Fibroblast of villous mesenchyme (primary cell): ENCODE results near the gene OR6C76. TPM values are rescaled to one million over a fixed set of nuclear protein-coding genes. Genes with fewer than 3 reads are reported as not detected.
"Not testable (repeated sequence)": the region's sequence is repeated elsewhere in the genome, so short reads cannot be mapped to it uniquely, and the experiment has no call there.

Experiments used
- DNase-seq: peaks from one replicate; pipeline ENCODE4 v3.0.0-alpha.2; 2010; ENCODE audit warnings: low read depth
- H3K4me3 ChIP-seq: 2 replicates; pipeline ENCODE4 v1.5.1; 2011; ENCODE audit warnings: low read depth, mild to moderate bottlenecking, low read length
- total RNA-seq: library from RNA; depleted of rRNA; stranded (reverse); fragments of >200 nt; gene quantifications from 2 replicates; pipeline ENCODE4 v1.2.3, GENCODE V29; 2012
- TF ChIP-seq, protein P1 (sequence below): IDR thresholded peaks from 2 replicates; pipeline ENCODE4 v1.5.1; 2012; ENCODE audit warnings: low read depth, mild to moderate bottlenecking, low read length; ENCODE audit not compliant: insufficient read depth

OR6C76 gene
- total RNA-seq, result not detected in 2 replicates

DNA sequence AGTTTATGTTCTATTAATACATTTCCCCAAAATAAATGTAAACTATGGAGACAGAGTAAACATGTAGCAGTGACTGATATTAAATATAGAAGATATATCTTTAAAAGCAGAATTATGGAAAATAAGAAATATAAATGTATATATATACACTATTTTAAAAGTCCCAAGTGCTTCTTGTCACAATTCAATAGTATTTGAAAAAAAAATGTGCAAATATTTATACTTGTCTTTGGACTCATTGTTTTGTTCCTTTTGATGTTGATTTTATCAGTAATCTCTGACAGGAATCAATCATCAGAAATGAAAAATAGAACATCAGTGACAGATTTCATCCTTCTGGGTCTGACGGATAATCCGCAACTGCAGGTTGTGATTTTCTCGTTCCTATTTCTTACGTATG is at the start of gene OR6C76:
OR6C76 (plus strand) TSS at position 301 of the 400 bp plus-strand sequence; CDS start at position 301, 0 bp downstream.
- TF ChIP-seq, protein P1, sequence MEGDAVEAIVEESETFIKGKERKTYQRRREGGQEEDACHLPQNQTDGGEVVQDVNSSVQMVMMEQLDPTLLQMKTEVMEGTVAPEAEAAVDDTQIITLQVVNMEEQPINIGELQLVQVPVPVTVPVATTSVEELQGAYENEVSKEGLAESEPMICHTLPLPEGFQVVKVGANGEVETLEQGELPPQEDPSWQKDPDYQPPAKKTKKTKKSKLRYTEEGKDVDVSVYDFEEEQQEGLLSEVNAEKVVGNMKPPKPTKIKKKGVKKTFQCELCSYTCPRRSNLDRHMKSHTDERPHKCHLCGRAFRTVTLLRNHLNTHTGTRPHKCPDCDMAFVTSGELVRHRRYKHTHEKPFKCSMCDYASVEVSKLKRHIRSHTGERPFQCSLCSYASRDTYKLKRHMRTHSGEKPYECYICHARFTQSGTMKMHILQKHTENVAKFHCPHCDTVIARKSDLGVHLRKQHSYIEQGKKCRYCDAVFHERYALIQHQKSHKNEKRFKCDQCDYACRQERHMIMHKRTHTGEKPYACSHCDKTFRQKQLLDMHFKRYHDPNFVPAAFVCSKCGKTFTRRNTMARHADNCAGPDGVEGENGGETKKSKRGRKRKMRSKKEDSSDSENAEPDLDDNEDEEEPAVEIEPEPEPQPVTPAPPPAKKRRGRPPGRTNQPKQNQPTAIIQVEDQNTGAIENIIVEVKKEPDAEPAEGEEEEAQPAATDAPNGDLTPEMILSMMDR, result no peak
- DNase-seq, result no peak
- no peak within 1 kb of the TSS for H3K4me3 ChIP-seq

DNA sequence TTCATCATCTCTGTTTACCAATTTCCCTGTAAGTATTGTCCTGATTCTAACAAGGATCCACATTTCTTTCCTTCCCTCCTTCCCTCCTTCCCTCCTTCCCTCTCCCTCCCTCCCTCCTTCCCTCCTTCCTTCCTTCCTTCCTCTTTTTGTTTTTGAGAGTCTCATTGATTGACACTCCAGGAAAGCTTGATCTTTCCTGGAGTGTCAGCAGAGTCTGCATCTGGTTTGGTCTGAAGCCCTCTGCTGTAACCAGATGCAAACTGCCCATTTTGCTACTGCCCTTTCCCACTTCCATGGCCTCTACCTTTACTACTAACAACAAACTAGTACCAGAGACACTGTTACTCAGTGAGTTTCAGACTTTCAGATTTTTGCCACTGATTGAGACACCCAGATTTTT is 40.2 kb upstream of the OR6C76 start:
- no peak for DNase-seq
- TF ChIP-seq, protein P1, result no peak
- H3K4me3 ChIP-seq, result no peak overlapping the region

DNA sequence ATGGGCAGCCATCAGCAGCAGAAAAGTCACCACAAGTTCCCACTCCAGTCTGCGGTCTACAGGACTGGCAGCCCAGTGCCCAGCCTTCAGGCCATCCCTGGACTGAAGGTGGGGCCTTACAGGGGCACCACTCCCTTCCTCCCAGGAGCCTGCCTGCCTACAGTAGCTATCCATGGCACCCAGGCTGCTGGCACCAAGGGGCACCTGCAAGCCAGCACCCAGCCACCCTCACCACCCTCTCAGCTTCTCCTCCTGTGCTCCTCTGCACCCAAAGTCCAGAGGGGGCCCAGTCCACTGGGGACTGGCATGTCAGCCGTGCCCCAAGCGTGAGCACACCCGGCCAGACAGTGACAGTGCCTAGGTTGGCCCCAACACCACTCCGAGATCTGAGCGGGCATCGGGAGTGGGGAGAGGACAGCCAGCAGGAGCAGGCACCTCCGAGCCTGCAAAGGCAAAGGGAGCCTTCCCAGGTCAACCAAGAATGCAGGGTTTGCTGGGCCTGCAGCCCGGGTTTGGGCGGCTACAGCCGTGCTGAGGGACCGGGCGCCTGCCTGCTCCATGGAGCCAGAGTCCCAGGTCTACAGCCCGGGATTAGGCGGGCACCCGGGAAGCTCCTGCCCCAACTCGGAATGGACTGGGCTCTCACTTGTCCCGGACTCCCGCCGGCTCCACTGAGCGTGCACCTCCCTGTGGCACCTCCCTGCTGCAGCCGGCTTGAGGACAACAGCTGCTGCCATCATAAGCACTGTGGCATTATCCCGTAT is 33.8 kb upstream of the OR6C76 start:
- H3K4me3 ChIP-seq, result no peak overlapping the region
- no peak for DNase-seq
- TF ChIP-seq, protein P1, result no peak

DNA sequence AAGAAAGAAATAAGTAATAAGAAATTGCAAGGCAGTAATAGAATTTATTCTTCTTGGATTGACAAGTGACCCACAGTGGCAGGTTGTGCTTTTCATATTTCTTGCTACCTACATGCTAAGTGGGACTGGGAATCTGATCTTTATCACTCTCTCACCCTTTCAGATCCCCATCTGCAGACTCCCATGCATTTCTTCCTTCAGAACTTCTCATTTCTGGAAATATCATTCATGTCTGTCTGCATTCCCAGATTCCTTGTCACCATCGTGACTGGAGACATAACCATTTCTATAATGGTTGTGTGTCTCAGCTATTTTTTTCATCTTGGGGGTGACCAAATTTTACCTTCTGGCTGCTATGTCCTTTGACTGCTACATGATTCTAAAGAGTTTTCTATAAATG is 29.7 kb upstream of the OR6C76 start:
- H3K4me3 ChIP-seq, result no peak overlapping the region
- no peak for DNase-seq
- TF ChIP-seq, protein P1, result no peak

DNA sequence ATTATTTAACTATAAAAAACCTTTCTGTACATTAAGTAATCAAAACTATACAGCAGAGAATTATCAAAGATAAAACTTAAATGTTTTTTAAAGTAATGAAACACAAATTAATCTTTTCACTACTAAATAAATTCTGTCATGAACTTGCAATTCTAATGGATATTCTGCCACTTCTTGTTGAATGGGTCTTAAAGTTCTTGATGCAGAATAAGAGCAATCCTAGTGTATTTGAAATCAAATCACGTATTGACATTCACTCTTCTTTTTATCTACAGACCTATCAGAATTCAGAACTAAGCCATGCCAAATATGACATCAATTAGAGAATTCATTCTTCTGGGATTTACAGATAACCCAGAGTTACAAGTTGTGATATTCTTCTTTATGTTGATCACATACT is 25.8 kb upstream of the OR6C76 start, which contains the start of gene OR6C65:
OR6C65 (plus strand) TSS at position 301 of the 400 bp plus-strand sequence; CDS start at position 301, 0 bp downstream.
- TF ChIP-seq, protein P1, result no peak
- DNase-seq, result no peak
- no peak within 1 kb of the TSS for H3K4me3 ChIP-seq

DNA sequence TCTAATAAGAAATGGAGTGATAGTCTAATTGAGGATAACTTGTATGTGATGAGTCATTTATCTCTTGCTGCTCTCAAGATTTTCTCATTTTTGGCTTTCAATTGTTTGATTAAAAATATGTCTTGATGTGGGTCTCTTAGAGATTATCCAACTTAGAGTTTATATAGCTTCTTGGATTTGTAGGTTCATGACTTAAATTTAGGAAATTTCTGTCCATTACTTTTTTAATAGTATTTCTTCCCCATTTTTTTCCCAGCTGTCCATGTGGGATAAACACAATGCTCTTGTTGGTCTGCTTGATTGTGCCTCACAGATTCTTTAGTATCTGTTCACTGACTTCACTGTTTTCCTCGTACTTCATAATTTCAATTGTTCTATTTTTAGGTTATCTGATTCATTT is 18.2 kb upstream of the OR6C76 start:
- no peak overlapping the region for H3K4me3 ChIP-seq
- TF ChIP-seq, protein P1, result no peak
- DNase-seq, result no peak

DNA sequence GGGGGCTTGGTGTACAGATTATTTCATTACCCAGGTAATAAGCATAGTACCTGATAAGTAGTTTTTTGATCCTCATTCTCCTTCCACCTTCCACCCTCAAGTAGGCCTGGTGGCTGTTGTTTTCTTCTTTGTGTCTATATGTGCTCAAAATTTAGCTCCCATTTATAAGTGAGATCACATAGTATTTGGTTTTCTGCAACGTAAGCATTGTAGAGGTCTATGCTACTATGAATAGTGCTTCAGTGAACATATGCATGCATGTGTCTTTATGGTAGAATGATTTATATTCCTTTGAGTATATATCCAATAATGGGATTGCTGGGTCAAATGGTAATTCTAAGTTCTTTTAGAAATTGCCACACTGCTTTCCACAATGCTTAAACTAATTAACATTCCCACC is 16.9 kb upstream of the OR6C76 start:
- not testable (repeated sequence) for H3K4me3 ChIP-seq, DNase-seq

DNA sequence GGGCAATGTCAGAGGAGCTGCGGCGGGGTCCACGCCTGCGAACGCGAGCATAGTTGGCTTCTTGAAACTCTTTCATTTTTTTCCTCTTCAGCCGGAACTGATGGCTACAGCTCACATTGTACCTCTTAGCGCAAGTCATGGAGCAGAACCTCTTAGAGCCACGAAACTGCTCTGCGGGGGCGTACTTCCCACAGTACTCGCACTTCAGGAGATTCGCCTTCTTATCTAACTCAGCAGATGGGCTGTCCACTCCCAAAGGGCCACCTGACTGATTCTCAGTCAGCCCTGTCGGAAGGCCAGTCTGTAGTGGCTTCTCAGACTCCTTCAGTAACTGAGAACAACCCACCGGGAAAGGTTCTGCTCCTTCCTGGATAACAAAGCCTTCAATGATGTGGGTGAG is 13.9 kb upstream of the OR6C76 start:
- not testable (repeated sequence) for H3K4me3 ChIP-seq, DNase-seq

DNA sequence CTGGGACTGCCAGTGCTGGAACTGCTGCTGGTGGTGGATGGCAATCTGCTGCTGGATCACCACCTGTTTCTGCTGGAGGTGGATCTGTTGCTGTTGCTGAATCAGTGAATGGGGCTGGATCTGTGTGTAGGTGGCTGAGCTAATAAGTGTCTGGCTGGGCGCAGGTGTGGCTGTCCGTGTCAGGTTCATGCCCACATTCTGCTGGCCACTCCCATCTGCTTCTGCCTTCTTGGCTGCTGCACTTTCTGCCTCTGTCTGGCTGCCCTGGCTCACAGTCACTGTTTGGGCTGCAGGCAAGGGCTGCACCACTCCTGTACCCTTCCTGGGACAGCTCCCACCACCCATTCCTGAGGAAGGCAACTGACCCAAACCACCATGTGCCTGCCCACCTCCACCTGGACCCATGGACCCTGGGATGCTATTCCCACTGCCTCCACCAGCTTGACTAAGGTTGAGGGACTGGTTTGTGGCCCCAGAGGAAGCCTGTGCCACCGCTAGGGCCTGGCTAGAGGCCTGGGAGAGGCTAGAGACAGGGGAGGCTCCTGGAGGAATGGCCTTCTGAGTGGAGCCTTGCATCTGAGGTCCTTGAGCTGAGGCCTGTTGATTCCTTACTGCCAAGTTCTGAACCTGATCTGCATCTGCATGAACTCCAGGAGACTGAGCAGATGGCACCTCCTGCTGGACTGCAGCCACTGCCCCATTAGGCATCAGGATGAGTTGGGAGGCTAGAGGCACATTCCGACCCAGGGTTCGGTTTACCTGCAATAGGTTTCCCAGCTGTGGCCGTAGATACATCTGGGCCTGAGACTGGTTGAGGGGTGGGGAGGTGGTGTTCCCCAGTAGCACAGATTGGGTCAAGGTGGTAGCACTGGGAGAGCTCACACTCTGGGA is 12.3 kb upstream of the OR6C76 start:
- not testable (repeated sequence) for DNase-seq

DNA sequence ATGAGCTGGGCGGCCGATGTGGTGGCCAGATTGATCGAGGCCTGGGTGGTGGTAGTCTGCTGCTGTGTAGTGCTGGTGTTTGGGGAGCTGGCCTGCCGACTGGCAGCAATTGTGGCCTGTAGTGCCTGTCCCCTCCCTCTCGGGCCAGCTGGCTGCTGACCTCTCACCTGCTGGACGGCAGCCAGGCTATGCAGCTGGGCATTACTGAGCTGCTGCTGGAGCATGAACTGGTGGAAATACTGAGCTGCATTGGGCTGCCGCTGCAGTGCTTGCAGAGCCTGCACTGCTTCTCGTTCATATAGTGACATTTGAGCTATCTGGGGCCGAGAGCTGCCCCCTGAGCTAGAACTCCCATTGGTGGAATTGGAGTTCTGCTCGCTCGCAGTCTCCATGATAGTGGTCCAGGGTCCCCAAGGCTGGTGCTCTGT is 11.6 kb upstream of the OR6C76 start:
- not testable (repeated sequence) for DNase-seq, H3K4me3 ChIP-seq

More for the DNA sequence above, 12.3 kb upstream of the OR6C76 start:
- H3K4me3 ChIP-seq, result not testable (repeated sequence)
